NCI-H187 (cell line): Measurements from ENCODE around the gene CEP135.
"Not testable (repeated sequence)": the region's sequence is repeated elsewhere in the genome, so short reads cannot be mapped to it uniquely, and the experiment has no call there.

Experiments used
- DNase-seq, 2 experiments: peaks; one replicate each; lab custom pipeline; 2025; lab: John Stamatoyannopoulos, UW

CEP135 gene

DNA sequence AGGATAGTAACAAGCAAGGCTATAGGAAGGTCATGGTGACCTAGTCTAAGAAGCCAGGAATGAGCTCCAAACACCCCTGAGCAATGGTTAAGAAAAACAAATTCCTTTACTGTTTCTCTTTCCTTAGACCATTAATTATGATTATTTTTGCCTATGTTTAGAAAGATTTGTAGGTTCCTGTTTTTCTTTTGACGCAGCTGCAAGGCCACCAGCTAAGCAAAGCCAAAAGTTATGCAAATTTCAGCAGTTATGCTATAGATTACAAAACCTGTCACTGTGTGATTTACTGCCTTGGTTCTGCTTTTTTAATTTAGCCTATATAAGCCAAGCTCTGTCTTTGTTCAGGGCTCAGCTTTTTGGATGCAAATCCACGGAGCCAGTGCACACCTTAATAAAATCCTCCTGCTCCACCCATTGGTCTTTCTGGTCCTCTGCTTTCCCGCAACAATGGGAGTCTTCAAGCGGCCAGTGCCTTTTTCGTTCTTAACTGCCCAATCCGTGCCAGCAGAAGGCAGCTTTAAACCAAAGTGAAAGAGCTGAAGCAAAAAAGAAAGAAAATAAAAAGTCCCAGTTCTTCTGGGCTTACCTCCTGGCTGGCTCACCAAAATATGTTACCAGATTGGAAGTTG, 1.4 kb upstream of the CEP135 start:
- DNase-seq = no peak

DNA sequence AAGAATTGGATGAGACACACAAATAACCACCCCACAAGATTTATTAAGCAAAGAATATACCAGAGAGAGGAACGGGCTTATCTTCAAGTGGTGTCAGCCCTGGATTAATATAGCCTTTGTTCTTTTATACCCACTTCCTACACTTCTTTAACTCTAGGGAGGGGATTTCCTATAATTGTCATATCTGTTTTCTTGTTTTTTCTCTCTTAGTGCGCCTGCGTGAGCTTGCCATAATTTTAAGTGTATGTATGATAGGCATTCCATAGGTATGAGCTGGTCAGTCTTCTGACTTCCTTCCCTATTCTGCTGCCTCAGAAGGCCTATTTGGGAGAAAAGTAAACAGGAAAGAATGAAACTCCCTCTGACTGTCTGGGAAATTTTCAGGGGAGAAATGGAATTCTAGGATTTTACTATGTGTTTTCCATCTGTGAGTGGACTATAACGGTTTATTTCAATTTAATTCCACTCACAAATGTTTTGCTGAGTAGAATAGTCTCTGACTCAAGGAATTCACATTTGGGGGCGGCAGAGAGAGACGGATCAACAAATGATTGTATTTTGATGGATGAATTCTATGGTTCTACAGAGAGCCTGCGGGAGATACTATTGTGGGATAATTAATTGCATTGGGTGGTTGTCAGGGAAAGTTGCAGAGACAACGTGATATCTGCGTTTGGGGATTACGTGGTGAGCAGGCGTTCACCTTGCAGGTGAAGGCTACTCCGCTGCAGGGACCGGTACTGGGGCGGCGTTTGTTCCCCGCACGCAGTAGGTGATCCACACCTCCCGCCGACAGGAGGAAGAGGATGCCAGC, 626 bp upstream of the CEP135 start:
- DNase-seq = no peak

DNA sequence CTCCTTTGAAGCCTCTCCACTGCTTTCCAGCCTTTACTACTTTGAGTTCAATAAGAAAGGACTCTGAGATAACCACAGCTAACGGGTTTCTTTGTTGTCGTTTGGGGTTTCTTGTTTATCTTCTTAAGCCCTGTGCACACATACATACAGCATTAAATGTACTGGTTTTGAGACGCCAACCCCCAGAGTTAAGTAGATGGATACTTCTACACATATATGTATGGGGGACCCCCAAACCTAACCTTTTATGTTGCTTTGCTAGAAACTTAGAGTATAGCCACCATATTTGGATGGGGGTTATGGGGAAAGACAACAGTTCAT, 697 bp downstream of the CEP135 start:
- DNase-seq = no peak

DNA sequence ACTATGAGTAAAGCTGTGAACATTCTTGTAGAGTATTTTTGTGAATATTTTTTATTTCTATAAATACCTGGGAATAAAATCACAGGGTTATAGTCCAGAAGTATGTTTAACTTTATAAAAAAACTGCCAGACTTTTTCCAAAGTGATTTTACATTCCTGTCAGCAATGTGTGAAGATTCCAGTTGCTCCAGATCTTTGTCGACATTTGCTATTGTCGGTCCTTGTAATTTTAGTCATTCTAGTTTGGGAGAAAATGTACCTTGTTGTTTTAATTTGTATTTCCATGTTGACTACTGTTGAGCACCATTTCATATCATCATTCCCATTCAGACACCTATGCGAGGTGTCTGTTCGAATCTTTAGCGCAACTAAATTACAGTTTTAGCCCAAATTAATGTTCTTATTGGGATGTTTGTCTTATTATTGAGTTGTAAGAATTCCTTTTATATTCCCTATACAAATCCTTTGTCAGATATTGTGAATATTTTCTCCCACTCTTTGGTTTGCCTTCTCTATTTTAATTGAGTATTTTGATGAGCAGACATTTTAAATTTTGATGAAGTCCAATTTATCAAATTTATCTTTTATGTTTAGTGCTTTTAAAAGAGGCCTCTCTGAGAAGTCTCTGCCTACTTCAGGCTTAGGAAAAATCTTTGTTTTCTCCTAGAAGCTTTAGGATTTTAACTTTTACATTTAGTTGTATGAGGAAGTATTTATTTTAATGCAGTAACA, 2.6 kb downstream of the CEP135 start:
- no peak for DNase-seq

DNA sequence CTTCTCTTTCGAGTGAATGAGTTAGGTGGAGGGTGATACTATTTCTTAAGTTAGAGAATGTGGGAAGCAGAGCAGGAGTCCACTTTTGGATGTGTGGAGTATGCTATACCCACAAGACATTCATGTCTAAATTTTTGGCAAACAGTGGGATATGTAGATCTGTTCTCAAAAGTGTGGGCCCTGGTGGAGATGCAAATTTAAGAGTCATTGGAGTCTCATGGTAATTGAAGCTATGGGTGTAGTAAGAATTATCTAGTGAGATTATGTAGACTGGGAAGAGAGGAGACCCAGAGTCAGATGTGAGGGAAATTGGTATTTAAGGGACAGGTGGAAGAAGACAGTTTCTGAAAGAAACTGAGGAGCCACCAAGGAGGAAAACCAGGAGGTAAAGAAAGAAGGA, 7.0 kb downstream of the CEP135 start:
- no peak for DNase-seq

- no peak for DNase-seq
Measured at GRCh38 chr4:55959655-55960054, 10.9 kb downstream of the CEP135 start.

GRCh38 chr4:55964046-55964445, 15.3 kb downstream of the CEP135 start:
- DNase-seq = no peak

DNA sequence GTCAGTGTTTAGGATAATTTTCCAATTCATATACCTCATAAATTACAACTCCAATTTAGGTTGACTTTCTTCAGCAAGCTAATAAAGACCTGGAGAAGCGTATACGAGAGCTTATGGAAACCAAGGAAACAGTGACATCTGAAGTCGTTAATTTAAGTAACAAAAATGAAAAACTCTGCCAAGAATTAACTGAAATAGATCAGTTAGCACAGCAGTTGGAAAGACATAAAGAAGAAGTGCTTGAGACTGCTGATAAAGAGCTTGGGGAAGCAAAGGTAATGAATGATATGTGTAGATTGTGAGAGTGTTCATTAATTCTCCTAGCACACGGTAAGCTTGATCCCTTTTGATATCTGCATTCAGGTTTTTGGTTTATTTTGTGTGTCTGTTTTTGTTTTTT, 16.8 kb downstream of the CEP135 start:
- DNase-seq = no peak

DNA sequence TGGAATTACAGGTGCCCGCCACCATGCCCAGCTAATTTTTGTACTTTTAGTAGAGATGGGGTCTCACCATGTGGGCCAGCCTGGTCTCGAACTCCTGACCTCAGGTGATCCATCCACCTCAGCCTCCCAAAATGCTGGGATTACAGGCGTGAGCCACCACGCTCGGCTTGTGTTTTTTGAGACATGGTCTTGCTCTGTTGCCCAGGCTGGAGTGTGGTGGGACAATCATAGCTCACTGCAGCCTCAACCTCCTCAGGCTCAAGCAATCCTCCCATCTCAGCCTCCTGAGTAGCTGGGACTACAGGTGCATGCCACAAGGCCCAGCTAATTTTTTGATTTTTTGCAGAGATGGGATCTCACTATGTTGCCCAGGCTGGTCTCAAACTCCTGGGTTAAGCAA, 17.6 kb downstream of the CEP135 start:
- DNase-seq = not testable (repeated sequence)

- DNase-seq = no peak
Measured at GRCh38 chr4:55967376-55967775, 18.6 kb downstream of the CEP135 start.

DNA sequence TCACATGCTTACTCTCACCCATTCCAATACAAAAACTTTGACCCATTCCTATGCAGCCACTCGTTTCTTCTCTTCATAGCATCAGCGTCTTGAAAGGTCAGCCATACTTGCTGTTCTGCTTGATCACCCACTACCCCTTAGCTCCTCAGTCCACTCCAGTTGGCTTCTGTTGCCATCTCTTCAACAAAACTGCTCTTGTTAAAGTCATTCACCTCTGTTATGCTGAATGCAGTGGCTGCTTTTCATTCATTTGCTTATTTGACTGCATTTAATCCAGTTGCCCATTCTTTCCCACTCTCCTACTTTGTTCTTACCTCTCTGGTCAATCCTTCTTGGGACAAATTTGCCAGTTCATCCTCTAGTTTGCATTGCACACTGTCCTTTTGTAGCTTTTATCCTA, 24.9 kb downstream of the CEP135 start:
- DNase-seq = no peak

DNA sequence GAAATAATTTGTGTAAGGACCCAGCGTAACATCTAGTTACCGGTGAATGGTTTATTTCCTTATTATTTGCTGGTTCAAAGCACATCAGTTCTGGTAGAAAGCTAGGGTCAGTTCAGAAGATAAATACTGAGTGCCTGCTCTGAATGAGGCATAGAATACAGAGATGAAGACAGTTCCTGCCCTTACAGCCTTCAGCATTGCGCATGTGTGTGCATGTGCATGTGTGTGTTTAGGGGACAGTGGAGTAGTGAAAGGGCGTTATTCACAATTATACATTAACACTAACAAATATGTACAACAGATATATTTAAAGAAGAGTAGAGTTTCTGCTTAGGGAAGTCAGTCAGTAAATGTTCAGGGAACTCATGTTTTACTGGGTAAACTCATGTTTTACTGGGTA, 29.1 kb downstream of the CEP135 start:
- no peak for DNase-seq

GRCh38 chr4:55979562-55979961, 30.8 kb downstream of the CEP135 start:
- no peak for DNase-seq

GRCh38 chr4:55980725-55981124, 32.0 kb downstream of the CEP135 start:
- DNase-seq = no peak

GRCh38 chr4:55982976-55983375, 34.2 kb downstream of the CEP135 start:
- no peak for DNase-seq

GRCh38 chr4:55989766-55990165, 41.0 kb downstream of the CEP135 start:
- DNase-seq = no peak

DNA sequence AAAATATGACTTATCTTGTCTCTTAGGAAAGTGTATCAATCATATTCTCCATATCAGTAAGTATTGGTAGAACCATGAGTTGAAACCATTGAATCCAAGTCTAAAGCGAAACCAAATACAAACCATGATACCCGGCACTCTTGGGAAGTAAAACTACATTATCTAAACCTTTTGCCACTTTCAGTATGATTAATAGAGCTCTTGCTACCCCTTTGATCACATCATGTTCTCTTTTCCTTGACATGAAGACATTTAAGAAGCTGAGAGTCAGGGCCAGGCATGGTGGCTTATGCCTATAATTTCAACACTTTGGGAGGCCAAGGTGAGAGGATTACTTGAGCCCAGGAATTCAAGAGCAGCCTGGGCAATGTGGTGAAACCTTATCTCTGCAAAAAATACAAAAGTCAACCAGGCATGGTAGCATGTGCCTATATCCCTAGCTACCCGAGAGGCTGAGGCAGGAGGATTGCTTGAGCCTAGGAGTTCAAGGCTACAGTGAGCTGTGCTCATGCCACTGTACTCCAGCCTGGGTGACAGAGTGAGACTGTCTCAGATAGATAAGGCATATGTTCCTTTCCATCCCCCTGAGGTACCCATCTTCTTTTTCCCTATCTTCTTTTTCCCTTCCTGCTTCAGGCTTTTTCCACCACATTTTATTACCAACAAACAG, 45.4 kb downstream of the CEP135 start:
- no peak for DNase-seq

- DNase-seq = no peak
Measured at GRCh38 chr4:55996646-55997045, 47.9 kb downstream of the CEP135 start.

GRCh38 chr4:56003606-56004005, 54.9 kb downstream of the CEP135 start:
- no peak for DNase-seq

DNA sequence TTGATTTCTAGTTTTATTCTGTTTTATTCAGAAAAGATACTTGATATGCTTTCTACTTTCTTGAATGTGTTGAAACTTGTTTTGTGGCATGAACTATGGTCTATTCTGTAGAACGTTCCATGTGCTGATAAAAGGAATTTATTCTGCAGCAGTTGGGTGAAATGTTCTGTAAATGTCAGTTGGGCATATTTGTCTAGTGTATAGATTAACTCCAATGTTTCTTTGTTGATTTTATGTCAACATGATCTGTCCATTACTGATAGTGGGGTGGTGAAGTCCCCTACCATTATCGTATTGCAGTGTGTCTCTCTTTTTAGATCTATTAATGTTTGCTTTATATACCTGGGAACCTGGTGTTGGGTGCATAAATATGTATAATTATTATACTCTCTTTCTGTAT, 55.5 kb downstream of the CEP135 start:
- no peak for DNase-seq

GRCh38 chr4:56007154-56007553, 58.4 kb downstream of the CEP135 start:
- no peak for DNase-seq

DNA sequence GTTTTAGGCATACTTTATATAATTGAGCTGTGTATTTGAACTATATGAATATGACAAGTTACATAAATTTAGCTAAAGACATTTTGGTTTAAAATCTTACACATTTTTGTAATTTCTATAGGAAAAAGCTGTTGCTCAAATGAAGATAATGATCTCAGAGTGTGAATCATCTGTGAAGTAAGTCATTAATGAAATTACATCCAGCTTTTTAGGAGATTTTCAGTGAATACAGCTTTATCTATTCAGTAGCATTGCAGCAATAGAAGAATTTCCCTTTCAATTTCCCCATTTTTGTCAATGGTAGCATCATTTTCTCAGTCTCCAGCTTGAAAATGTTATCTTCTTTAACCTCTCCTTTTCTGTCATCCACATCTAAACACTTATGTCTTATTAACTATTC, 59.5 kb downstream of the CEP135 start:
- DNase-seq = no peak

- no peak for DNase-seq
Measured at GRCh38 chr4:56026596-56026995, 77.9 kb downstream of the CEP135 start.
